HG03354 (cell line): ENCODE results near the gene FADS1.

Source experiments
- ATAC-seq: cut with Tn5 transposase; IDR thresholded peaks from one replicate; pipeline ENCODE4 v1.9.1; 2021; ENCODE audit warnings: mild to moderate bottlenecking; ENCODE audit not compliant: unreplicated experiment, poor library complexity, severe bottlenecking

Gene FADS1

DNA sequence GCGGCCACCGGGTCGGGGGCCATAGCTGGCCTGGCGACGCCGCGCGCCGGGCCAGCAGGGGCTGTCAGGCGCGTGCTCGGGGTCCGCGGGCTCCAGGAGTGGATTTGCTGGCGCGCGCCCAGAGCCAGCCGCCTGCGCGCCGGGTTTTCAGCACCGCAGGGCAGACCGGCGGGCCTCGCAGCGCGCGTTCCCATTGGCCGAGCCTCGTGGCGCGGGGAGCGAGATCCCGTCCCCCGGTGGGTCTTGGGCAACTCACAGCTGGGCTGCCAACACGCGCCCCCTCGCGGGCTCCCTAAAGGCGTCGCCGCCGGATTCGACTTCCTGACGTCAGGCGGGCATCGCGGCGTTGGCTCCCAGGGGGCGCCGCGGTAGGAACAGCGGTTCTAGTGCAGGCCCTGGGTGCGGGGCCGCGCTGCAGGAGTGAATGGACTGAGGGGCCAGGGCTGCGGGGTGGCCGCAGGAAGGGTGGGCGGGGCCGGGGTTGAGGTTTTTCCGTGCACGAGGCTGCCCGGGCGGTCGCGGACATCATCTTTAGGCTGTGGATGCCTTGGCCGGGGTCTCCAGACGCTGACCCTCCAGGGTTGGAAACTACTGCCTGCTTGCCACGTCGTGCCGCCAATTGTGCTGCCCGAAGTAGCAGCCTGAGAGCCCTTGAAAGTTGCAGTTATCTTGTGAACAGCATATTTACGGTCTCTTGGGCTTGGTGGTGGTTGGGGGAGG, at the start of gene FADS1:
TSS of gene FADS1 (minus strand) at position 268 of the 720 bp plus-strand sequence. CDS start at position 194, 74 bp downstream.
- peak; percentile 56 for ATAC-seq

DNA sequence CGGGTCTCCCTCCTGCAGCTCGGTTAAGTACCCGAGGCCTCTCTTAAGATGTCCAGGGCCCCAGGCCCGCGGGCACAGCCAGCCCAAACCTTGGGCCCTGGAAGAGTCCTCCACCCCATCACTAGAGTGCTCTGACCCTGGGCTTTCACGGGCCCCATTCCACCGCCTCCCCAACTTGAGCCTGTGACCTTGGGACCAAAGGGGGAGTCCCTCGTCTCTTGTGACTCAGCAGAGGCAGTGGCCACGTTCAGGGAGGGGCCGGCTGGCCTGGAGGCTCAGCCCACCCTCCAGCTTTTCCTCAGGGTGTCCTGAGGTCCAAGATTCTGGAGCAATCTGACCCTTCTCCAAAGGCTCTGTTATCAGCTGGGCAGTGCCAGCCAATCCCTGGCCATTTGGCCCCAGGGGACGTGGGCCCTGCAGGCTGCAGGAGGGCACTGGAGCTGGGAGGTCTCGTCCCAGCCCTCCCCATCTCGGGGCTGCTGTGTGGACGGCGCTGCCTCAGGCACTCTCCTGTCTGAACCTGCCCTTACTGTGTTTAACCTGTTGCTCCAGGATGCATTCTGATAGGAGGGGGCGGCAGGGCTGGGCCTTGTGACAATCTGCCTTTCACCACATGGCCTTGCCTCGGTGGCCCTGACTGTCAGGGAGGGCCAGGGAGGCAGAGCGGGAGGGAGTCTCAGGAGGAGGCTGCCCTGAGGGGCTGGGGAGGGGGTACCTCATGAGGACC, 49.6 kb upstream of the FADS1 start:
- ATAC-seq: no peak

- ATAC-seq: no peak
These were observed 48.3 kb upstream of the FADS1 start for GRCh38 chr11:61864814-61865775.

- no peak for ATAC-seq
These were observed 46.8 kb upstream of the FADS1 start for GRCh38 chr11:61863548-61864081.

DNA sequence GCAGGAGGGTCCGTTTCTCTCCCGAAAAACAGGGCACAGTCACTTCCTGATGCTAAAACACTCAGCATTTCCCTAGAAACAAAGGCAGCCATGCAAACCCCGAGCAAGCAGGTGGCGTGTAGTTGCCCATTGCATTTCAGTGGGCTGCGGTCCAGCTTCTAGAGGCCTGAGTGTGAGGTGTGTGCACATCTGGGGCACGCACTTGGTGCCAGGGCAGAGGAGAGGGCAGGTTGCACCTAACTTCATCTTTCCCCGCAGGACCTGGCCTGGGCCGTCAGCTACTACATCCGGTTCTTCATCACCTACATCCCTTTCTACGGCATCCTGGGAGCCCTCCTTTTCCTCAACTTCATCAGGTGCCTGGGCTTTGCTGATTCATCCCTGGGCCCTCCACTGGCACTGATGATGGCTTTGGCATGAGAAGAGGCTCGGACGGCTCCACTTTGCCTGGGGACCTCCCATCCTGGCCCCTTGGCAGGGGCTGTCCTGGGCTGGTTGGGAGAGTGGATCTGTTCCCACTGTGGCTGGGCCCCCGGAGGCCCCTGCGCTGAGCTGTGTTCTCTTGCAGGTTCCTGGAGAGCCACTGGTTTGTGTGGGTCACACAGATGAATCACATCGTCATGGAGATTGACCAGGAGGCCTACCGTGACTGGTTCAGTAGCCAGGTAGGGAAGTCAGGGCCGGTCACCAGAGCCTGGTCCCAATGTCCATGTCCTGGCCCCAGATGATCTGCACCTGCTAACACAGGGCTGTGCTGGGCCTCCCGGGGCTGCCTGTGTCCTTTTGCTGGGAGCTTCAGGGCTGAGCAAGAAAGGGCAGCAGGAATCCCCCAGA, 46.1 kb upstream of the FADS1 start:
- no peak for ATAC-seq

DNA sequence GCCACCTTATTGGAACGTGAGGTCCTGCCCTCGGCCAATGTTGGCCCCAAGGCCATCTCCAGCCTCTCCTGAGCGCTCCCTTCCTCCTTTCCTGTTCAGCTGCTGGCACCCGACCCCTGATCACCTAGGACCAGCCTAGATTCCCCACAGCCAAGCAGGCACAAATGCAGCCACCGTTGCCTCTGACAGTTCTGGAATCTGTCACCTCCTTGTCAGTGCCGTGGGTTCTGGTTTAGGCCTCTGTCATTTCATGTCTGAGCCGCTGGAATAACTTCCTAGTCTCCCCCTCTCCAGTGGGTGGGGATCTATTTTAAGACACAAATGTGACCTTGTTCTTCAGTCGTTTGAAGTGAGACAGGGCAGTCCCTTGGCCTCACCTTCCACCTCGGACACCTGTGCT, 44.8 kb upstream of the FADS1 start:
- ATAC-seq: no peak

GRCh38 chr11:61860054-61860903, 43.5 kb upstream of the FADS1 start:
- no peak for ATAC-seq

GRCh38 chr11:61855939-61856680, 39.3 kb upstream of the FADS1 start:
- no peak for ATAC-seq

- ATAC-seq: no peak
These were observed 38.3 kb upstream of the FADS1 start for GRCh38 chr11:61854966-61855714.

GRCh38 chr11:61854206-61854895, 37.5 kb upstream of the FADS1 start:
- no peak for ATAC-seq

DNA sequence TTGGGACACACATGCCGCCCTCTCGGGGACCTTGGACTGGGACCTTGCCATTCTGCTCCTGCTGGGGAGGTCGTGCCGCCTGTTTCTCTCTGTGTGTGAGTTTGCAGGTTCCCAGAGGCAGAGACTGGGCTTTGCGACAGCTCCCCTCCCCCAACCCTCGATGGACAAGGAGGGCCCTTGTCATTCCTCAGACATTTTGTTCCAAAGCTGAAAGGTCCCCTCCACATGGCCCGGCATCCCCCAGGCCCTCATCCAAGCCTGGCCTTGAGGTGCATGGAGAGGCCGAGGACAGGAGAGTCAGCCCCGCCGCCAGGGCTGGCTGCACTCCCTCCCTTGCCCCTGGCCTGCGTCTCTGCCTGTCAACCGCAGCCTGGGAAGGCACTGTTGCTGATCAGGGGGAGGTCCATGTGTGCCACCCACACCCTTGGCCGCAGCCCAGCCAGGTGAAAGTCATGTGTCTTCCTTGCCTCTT, 36.9 kb upstream of the FADS1 start:
- ATAC-seq: no peak

DNA sequence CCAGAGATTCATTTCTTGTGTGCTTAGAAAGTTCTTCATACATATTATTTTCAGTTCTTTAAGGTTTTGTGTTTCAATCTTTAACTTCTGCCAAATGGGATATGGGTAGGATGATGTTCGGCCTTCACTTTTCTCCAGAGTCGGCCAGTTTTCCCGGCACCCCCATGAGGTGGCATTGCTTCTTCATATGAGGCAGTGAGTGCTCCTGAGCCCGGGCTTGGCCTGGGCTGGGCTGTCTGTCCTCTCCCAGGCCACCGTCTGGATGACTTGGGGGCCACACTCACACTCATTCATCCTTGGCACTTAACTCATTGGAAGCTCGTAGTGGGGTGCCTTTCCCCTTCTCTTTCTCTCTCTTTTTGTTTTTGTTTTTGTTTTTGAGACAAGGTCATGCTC, 35.1 kb upstream of the FADS1 start:
- ATAC-seq: no peak

- no peak for ATAC-seq
These were observed 34.5 kb upstream of the FADS1 start for GRCh38 chr11:61851113-61851899.

- ATAC-seq: no peak
These were observed 33.9 kb upstream of the FADS1 start for GRCh38 chr11:61850687-61851086.

- no peak for ATAC-seq
These were observed 31.8 kb upstream of the FADS1 start for GRCh38 chr11:61848631-61849030.
